C4-2B (cell line): ENCODE data around the gene UBTD1.

Experiments used
- CTCF ChIP-seq: fragments of 450-650 bp; conservative IDR thresholded peaks from 2 replicates; pipeline ENCODE4 v1.5.1; 2017; ENCODE audit warnings: mild to moderate bottlenecking
- ZFX ChIP-seq: fragments of 450-650 bp; IDR thresholded peaks from 2 replicates; pipeline ENCODE4 v1.6.1; 2017

- TF ChIP-seq CTCF = no peak
- TF ChIP-seq ZFX = no peak
Measured at GRCh38 chr10:97582169-97582568, 83.4 kb downstream of the UBTD1 start.
